PC-9 (cell line): ENCODE data around the gene PRDM16.

Experiments
- CTCF ChIP-seq: fragments of 200-600 bp; sonication (generic); conservative IDR thresholded peaks from 2 replicates; pipeline ENCODE4 v1.6.1; 2017; ENCODE audit warnings: mixed run types, antibody characterized with exemption, mild to moderate bottlenecking, moderate library complexity
- EZH2 ChIP-seq: fragments of 200-600 bp; sonication (generic); IDR thresholded peaks from 2 replicates; pipeline ENCODE4 v1.8.0; 2017; ENCODE audit warnings: antibody characterized with exemption, low read depth

- TF ChIP-seq EZH2 (no peak; the same call in 1 of the 2 replicates), CTCF (no peak)
These were observed 291.7 kb downstream of the PRDM16 start for GRCh38 chr1:3360646-3361257.
